ENCODE results near the gene ASIC1. TPM values are rescaled to one million over a fixed set of nuclear protein-coding genes. Genes with fewer than 3 reads are reported as not detected.
A peak's percentile ranks its signal among the peaks of the same experiment; 100 is the strongest.
"Not testable (repeated sequence)": the region's sequence is repeated elsewhere in the genome, so short reads cannot be mapped to it uniquely, and the experiment has no call there.

ASIC1 gene
- total and polyA plus RNA-seq, 2 donors, result 2.7 to 5.4 TPM

GRCh38 chr12:50074936-50075807, 17.8 kb downstream of the ASIC1 start:
- no peak overlapping the region for H3K27ac ChIP-seq (ENCODE audit: low read depth)
- no peaks in the 10 kb centered on the region for H3K4me1 ChIP-seq (ENCODE audit: insufficient read depth)
- peak; percentile 58 for DNase-seq (ENCODE audit: extremely low spot score)
- H3K4me3 ChIP-seq (ENCODE audit: low read depth, low read length), result no peak overlapping the region
- WGBS, result 6% methylated on average over 9 of the region's 9 CpGs
- no peaks in the 10 kb centered on the region for H3K36me3 ChIP-seq (ENCODE audit: insufficient read depth)

DNA sequence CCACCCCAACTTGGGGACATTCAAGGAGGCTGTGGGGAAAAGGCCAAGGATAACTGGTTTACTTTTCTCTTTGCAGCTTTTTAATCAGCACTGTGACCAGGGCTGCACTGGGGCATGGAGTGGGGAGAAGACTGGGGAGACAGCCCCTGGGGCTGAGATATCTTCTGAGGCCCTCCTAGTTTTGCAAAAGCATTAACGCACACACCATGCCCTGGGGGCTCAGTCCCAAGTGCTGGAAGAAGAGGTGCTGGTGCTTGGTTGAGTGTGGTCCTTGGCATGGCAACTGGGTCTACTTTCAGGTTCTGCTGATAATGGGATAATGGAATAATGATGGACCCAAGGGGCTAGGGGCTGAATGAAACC, 18.4 kb downstream of the ASIC1 start:
- WGBS, result 96% methylated on average over 1 of the region's 1 CpG
- Histone ChIP-seq H3K4me1 (ENCODE audit: insufficient read depth) (no peaks in the 10 kb centered on the region), H3K36me3 (ENCODE audit: insufficient read depth) (no peaks in the 10 kb centered on the region), H3K27ac (ENCODE audit: low read depth) (no peak overlapping the region), H3K4me3 (ENCODE audit: low read depth, low read length) (no peak overlapping the region)
- DNase-seq (ENCODE audit: extremely low spot score), result no peak

DNA sequence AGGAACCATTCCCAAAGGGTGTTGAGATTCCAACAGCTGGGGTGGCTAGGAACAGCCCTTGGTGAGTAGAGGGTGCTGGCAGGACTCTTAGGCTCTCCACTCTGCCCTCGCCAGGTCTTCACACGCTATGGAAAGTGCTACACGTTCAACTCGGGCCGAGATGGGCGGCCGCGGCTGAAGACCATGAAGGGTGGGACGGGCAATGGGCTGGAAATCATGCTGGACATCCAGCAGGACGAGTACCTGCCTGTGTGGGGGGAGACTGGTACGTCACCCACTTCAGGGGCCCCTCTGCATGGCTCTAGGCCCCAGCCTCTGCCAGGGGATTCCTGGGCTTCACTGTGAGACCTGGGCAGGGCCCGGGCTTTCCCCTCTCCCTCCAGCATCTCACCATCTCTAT, 19.7 kb downstream of the ASIC1 start:
- no peaks in the 10 kb centered on the region for H3K36me3 ChIP-seq (ENCODE audit: insufficient read depth)
- H3K4me1 ChIP-seq (ENCODE audit: insufficient read depth), result no peaks in the 10 kb centered on the region
- H3K27ac ChIP-seq (ENCODE audit: low read depth), result no peak overlapping the region
- no peak overlapping the region for H3K4me3 ChIP-seq (ENCODE audit: low read depth, low read length)
- 93% methylated on average over 12 of the region's 12 CpGs for WGBS
- no peak for DNase-seq (ENCODE audit: extremely low spot score)

GRCh38 chr12:50078281-50078680, 20.9 kb downstream of the ASIC1 start:
- Histone ChIP-seq H3K4me3 (ENCODE audit: low read depth, low read length) (no peak overlapping the region), H3K36me3 (ENCODE audit: insufficient read depth) (no peaks in the 10 kb centered on the region), H3K4me1 (ENCODE audit: insufficient read depth) (no peaks in the 10 kb centered on the region), H3K27ac (ENCODE audit: low read depth) (no peak overlapping the region)
- 97% methylated on average over 10 of the region's 10 CpGs for WGBS
- DNase-seq (ENCODE audit: extremely low spot score), result no peak

DNA sequence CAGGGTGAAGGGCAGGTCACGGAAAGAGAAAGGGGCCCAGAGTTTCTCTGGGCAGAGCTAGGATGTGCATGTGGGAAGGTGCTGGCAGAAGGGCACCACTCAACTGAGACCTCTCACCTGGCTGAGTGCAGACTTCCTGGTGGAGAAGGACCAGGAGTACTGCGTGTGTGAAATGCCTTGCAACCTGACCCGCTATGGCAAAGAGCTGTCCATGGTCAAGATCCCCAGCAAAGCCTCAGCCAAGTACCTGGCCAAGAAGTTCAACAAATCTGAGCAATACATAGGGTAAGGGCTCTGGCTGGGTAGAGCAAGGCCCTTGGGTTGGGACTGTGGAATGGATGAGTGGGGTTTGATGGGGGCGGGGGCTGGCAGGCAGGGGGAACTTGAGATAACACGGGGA, 22.4 kb downstream of the ASIC1 start:
- H3K27ac ChIP-seq (ENCODE audit: low read depth), result no peak overlapping the region
- H3K36me3 ChIP-seq (ENCODE audit: insufficient read depth), result no peaks in the 10 kb centered on the region
- no peak for DNase-seq (ENCODE audit: extremely low spot score)
- no peaks in the 10 kb centered on the region for H3K4me1 ChIP-seq (ENCODE audit: insufficient read depth)
- no peak overlapping the region for H3K4me3 ChIP-seq (ENCODE audit: low read depth, low read length)
- WGBS, result 84% methylated on average over 5 of the region's 5 CpGs

DNA sequence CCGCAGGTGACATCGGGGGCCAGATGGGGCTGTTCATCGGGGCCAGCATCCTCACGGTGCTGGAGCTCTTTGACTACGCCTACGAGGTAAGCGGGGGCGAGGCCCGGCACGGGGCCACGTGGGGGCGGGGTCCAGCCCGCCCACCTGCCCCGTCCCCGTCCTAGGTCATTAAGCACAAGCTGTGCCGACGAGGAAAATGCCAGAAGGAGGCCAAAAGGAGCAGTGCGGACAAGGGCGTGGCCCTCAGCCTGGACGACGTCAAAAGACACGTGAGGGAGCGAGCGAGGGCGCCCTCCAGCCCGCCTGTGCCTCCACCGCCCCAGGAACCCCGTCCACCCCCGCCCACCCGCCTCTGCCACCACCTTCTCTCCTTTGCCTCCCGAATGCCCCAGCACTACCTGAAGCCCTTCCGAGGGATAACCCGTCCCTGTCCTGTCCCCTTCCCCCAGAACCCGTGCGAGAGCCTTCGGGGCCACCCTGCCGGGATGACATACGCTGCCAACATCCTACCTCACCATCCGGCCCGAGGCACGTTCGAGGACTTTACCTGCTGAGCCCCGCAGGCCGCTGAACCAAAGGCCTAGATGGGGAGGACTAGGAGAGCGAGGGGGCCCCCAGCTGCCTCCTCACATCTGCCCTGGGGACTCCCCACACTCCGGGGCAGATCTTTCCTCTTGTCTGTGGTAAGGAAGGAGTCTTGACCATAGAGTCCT, 23.9 kb downstream of the ASIC1 start:
- no peak overlapping the region for H3K27ac ChIP-seq (ENCODE audit: low read depth)
- WGBS, result 54% methylated on average over 46 of the region's 46 CpGs
- no peak overlapping the region for H3K4me3 ChIP-seq (ENCODE audit: low read depth, low read length)
- H3K4me1 ChIP-seq (ENCODE audit: insufficient read depth), result no peaks in the 10 kb centered on the region
- no peaks in the 10 kb centered on the region for H3K36me3 ChIP-seq (ENCODE audit: insufficient read depth)
- no peak for DNase-seq (ENCODE audit: extremely low spot score)

GRCh38 chr12:50082644-50083043, 25.2 kb downstream of the ASIC1 start:
- Histone ChIP-seq H3K4me3 (ENCODE audit: low read depth, low read length) (no peak overlapping the region), H3K27ac (ENCODE audit: low read depth) (no peak overlapping the region), H3K4me1 (ENCODE audit: insufficient read depth) (no peaks in the 10 kb centered on the region), H3K36me3 (ENCODE audit: insufficient read depth) (no peaks in the 10 kb centered on the region)
- 80% methylated on average over 7 of the region's 7 CpGs for WGBS
- DNase-seq (ENCODE audit: extremely low spot score), result no peak

GRCh38 chr12:50083301-50083700, 25.9 kb downstream of the ASIC1 start:
- WGBS, result 81% methylated on average over 1 of the region's 1 CpG
- Histone ChIP-seq H3K4me1 (ENCODE audit: insufficient read depth) (no peaks in the 10 kb centered on the region), H3K36me3 (ENCODE audit: insufficient read depth) (no peaks in the 10 kb centered on the region), H3K27ac (ENCODE audit: low read depth) (no peak overlapping the region), H3K4me3 (ENCODE audit: low read depth, low read length) (no peak overlapping the region)
- no peak for DNase-seq (ENCODE audit: extremely low spot score)

DNA sequence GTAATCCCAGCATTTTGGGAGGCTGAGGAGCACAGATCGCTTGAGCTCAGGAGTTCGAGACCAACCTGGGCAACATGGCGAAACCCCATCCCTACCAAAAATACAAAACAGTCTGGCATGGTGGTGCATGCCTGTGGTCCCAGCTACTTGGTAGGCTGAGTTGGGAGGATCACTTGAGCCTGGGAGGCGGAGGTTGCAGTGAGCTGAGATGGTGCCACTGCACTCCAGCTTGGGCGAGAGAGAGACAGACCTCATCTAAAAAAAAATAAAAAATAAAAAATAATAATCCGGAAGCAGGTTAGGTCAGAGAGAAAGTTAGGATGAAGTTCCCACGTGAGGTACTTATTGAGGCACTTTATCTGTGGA, 27.0 kb downstream of the ASIC1 start:
- Histone ChIP-seq H3K4me3 (ENCODE audit: low read depth, low read length) (peak overlapping the region; percentile 80), H3K27ac (ENCODE audit: low read depth) (peak overlapping the region; percentile 94)
- DNase-seq (ENCODE audit: extremely low spot score); H3K4me1 ChIP-seq (ENCODE audit: insufficient read depth); H3K36me3 ChIP-seq (ENCODE audit: insufficient read depth): not testable (repeated sequence)
- WGBS, result 38% methylated on average over 7 of the region's 7 CpGs

- Histone ChIP-seq H3K4me3 (ENCODE audit: low read depth, low read length) (peak within 1 kb of the TSS; percentile 80), H3K36me3 (ENCODE audit: insufficient read depth) (peaks cover under 1% of the 10 kb centered on the region), H3K27ac (ENCODE audit: low read depth) (peak within 1 kb of the TSS; percentile 94), H3K4me1 (ENCODE audit: insufficient read depth) (no peaks in the 10 kb centered on the region)
- DNase-seq (ENCODE audit: extremely low spot score), result peak; percentile 62
- WGBS, result under 1% methylated on average over 69 of the region's 69 CpGs
These were observed 27.6 kb downstream of the ASIC1 start, which contains the start of gene SMARCD1 for GRCh38 chr12:50084775-50085614. TSS of gene SMARCD1 (plus strand) at chr12:50085342. CDS start at chr12:50085370, 28 bp downstream.

DNA sequence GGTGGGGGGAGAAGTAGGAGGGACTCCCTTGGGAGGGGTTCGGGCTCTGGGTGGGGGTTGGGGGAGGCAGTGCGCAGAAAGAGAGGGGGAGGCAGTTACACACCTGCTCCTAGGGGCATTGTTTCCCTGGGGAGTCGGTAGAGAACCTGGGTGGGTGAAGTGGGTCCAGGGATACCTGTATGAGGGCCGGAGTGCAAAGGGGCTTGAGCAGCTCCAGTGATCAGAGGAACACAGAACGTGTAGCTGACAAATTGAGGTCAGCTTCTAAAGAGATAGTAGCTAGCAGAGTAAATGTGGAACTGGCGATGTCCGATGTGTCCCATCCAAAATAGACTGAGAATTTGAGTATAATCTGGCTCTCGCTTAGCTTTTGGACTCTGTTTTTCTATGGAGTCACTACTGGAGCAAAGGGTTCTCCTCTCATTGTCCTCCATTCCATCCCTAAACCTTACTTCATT, 28.2 kb downstream of the ASIC1 start:
- Histone ChIP-seq H3K27ac (ENCODE audit: low read depth) (peak overlapping the region; percentile 42), H3K4me1 (ENCODE audit: insufficient read depth) (no peaks in the 10 kb centered on the region), H3K36me3 (ENCODE audit: insufficient read depth) (peaks cover 5% of the 10 kb centered on the region), H3K4me3 (ENCODE audit: low read depth, low read length) (peak overlapping the region; percentile 80)
- WGBS, result 6% methylated on average over 8 of the region's 8 CpGs
- no peak for DNase-seq (ENCODE audit: extremely low spot score)

GRCh38 chr12:50086148-50086547, 28.8 kb downstream of the ASIC1 start:
- Histone ChIP-seq H3K27ac (ENCODE audit: low read depth) (no peak overlapping the region), H3K4me1 (ENCODE audit: insufficient read depth) (no peaks in the 10 kb centered on the region), H3K4me3 (ENCODE audit: low read depth, low read length) (peak overlapping the region; percentile 80), H3K36me3 (ENCODE audit: insufficient read depth) (peaks cover 5% of the 10 kb centered on the region)
- DNase-seq (ENCODE audit: extremely low spot score), result no peak
- whole genome bisulfite sequencing, result 75% methylated on average over 5 of the region's 5 CpGs

DNA sequence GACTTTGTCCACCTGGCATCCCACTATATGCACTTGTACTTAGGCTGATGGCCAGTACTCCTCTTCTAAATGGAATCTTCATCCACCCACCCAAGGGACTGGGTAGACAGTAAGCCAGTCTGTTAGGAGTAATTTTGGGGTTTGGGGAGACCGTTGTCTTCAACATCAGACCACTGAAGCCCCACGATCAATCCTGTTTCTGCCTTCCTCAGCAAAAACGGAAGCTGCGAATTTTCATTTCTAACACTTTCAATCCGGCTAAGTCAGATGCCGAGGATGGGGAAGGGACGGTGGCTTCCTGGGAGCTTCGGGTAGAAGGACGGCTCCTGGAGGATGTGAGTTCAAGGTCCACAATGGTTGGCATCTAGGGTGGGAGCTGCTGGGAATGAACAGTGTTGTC, 29.8 kb downstream of the ASIC1 start:
- no peak for DNase-seq (ENCODE audit: extremely low spot score)
- Histone ChIP-seq H3K36me3 (ENCODE audit: insufficient read depth) (peaks cover 5% of the 10 kb centered on the region), H3K4me1 (ENCODE audit: insufficient read depth) (no peaks in the 10 kb centered on the region), H3K4me3 (ENCODE audit: low read depth, low read length) (no peak overlapping the region), H3K27ac (ENCODE audit: low read depth) (no peak overlapping the region)
- 87% methylated on average over 9 of the region's 9 CpGs for WGBS

All from urinary bladder (tissue), 4 donors.